GM03348 (cell line): ENCODE measurements around the gene SMIM14.

Experiments
- DNase-seq: peaks from one replicate; pipeline ENCODE4 v3.0.0; 2012; ENCODE audit warnings: low spot score

Gene SMIM14

DNA sequence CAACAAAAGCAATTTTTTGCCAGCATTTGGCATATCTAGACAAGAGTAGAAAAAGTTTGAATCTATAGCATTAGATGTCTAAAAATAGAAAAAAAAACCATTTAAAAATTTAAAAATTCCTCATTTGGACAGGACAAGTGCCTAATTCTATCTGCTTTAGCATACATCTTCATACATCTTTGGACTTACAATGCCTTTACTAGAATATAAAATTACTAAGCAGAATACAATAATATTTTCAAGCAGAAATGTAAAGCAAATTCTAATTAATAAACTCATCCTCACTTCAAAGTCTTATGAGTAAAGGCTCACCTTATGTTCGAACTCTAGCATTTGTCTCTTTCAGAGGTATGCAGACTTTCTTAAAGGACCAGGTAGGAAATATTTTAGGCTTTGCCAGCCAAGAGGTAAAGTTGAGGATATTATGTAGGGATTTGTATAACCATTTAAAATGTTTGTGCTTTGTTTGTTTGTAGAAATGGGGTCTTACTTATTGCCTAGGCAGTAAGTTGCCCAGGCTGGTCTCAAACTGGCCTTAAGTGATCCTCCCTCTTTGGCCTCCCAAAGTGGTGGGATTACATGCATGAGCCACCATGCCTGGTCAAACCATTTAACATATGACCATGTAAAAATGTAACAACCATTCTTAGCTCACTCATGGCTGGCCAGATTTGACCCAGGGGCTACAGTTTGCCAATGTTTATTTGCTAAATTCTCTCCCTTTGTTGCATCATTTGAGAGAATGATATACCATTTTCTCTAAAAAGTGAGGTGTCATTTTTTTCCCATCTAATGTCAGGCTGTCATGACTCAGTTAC lies 140.5 kb downstream of the SMIM14 start:
- no peak for DNase-seq
